IPS-18c (cell line): ENCODE measurements around the gene NPAS1.
"Not testable (repeated sequence)": the region's sequence is repeated elsewhere in the genome, so short reads cannot be mapped to it uniquely, and the experiment has no call there.

ENCODE experiments used
- H3K4me3 ChIP-seq: 2 replicates; pipeline ENCODE4 v1.7.0; 2013; ENCODE audit warnings: low read depth, mild to moderate bottlenecking, low read length, moderate library complexity; ENCODE audit not compliant: insufficient read depth
- H3K9me3 ChIP-seq: one replicate; pipeline ENCODE4 v1.6.1; 2013; ENCODE audit warnings: mild to moderate bottlenecking, low read length, moderate library complexity; ENCODE audit not compliant: control insufficient read depth, insufficient read depth

The NPAS1 gene

DNA sequence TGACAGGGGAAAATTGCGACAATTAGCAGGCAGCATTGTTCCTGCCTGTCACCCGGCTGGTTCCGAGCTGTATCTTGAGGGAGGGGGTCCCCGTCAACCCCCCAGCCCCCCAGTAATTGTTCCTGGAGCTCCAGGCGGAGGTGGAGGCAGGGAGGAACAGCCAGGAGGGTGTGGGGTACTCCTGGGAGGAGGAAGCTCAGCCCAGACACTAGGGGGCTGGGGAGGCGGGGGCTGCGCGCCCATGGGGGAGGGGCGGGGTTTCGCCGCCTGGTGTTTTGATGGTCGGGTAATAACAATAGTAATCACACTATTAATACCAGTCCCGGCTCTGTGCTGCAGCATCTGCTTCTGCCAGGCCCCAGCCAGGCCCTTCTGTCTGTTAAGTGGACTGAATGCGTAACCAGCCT is 8.6 kb downstream of the NPAS1 start:
- Histone ChIP-seq H3K4me3 (peak overlapping the region; percentile 31; the same call in 1 of the 2 replicates), H3K9me3 (no peaks in the 10 kb centered on the region)

DNA sequence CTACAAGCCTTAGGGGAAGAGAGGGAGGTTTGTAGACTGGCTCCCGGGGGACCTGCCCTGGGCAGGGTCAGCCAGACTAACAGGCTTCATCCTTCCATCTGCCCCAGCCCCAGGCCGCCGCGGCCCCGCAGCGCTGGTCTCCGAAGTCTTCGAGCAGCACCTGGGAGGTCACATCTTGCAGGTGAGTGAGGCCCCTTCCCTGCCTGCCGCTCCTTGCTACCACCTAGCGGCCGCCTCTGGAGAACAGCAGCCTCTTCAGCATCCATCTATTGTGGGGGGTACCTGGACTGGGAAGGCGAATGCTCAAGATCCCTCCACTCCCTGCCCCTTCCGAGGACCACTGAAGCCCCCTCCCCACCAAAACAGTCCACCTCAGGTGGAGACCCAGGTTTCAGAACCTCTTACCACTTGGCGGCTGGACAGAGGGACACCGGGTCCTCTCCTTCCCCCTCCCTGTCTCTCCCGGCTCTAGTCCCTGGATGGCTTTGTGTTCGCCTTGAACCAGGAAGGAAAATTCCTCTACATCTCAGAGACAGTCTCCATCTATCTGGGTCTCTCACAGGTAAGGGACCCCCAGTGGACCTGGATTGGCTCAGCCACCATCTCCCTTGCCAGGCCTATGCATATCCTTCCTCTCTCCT is 12.7 kb downstream of the NPAS1 start:
- H3K4me3 ChIP-seq = no peak overlapping the region

DNA sequence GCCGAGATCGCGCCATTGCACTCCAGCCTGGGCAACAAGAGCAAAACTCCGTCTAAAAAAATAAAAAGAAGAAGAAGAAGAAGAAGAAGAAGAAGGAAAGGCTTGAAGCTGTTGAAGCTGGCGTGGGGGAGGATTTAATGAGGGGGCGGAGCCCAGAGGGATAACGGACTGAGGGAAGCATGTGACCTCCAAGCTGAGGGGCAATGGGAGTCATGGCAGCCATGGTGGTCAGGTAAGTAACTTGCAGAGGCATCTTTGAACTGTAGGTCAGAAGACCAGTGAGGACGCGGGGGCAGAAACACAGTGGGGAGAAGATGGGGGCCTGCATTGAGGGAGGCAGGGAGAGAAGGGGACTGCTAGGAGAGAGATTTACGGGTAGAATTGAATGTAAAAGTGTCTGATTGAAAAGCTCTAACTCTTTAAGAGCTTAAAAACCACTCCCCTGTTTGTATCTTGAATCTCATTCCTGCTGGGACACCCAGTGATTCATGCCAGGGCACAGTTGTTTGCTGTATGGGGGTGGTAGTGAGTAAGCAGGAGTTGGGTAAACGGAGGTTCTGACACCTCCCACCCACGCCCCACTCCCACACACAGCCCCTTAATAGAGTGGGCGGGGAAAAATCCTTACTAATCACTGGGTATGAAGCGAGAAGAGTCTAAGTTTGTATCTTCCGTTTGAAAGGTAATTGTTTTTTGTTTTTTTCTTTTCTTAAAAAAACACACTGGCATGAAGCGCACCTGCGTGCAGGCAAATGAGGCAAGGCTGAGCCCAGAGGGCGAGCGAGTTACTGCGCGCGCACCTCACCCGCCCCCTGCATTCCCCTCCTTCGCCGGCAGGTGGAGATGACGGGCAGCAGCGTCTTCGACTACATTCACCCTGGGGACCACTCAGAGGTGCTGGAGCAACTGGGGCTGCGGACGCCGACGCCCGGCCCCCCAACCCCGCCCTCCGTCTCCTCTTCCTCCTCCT is 15.8 kb downstream of the NPAS1 start:
- H3K9me3 ChIP-seq = no peaks in the 10 kb centered on the region

More for the DNA sequence above, 12.7 kb downstream of the NPAS1 start:
- no peaks in the 10 kb centered on the region for H3K9me3 ChIP-seq

DNA sequence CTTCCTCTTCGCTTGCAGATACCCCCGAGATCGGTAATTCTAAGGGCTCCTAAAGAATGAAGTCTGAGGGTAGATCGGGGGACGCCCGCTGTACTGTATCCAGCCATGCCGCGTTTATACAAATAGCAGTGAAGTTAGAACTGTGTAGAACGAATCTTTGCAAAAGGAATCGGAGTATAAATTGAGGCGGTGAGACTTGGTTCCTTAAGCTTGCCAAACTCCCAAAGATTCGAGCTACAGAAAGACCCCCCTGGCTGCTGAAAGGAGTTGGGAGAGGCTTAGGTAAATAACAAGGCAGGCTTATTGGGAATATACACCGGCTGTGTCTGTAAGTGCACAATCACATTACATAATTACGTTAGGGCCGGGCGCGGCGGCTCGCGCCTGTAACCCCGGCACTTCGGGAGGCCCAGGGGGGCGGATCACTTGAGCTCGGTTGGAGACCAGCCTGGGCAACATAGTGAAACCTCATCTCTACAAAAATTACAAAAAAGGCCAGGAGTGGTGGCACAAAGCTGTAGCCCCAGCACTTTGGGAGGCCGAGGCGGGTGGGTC is 16.5 kb downstream of the NPAS1 start:
- Histone ChIP-seq H3K4me3 (peak overlapping the region; percentile 57), H3K9me3 (no peaks in the 10 kb centered on the region)

More for the DNA sequence above, 15.8 kb downstream of the NPAS1 start:
- peak overlapping the region; percentile 57 for H3K4me3 ChIP-seq

DNA sequence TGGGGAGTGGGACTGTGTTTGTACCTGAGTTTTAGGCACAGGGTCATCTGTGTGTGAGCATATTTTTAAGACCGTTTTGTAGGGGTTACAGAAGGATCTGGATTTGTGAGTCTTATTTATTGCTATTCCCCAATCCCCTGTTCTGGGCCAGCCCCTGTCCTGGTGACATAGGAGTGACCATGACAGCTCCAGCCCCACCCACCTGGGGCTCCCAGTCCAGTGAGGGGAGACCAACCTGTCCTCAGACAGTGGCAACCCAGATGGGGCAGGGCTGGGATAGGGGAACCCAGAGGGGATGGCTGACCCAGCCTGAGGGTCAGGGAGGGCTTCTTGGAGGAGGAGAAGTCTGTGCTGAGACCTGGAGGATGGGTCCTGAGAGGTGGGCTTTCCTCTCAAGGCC is 18.1 kb downstream of the NPAS1 start:
- Histone ChIP-seq H3K9me3 (no peaks in the 10 kb centered on the region), H3K4me3 (no peak overlapping the region)

DNA sequence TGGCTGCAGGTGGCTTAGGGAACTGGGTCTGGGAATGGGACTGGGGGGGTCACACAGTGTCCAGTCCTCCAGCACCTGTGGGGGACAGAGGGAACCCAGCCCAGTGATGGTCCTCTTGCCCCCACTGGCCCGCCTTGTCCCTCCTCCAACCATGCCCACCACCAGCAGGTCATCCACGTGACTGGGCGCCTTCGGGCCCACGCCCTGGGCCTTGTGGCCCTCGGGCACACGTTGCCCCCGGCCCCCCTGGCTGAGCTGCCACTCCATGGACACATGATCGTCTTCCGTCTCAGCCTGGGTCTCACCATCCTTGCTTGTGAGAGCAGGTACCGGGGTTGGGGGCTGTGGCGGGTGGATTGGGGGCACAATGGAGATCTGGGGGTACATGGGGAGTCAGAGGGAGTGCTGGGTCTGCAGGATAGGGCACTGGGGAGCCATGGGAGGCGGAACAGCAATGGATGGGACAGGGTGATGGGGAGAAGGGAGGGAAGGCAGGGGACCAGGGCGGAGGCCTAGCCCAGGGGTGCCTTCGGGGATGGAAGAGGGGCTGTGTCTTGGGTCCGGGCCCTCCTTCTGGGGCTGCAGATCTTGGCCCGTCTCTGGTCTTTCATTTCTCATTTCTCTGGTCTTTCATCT is 19.7 kb downstream of the NPAS1 start:
- H3K9me3 ChIP-seq = no peaks in the 10 kb centered on the region

DNA sequence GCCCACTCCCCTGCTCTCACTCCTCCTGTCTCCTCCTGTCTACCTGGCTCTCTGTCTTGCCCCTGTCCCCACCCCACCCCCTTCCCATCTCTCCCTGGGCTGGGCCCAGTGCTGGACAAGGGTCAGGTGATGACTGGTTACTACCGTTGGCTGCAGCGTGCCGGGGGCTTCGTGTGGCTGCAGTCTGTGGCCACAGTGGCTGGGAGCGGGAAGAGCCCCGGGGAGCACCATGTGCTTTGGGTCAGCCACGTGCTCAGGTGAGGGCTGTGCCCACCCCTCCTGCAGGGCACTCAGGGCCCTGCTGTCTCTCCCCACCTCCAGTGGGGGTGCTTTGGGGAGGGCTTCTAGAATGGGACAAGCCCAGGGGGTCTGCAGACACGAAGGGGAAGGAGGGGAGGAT is 21.2 kb downstream of the NPAS1 start:
- no peaks in the 10 kb centered on the region for H3K9me3 ChIP-seq
- H3K4me3 ChIP-seq = no peak overlapping the region

More for the DNA sequence above, 19.7 kb downstream of the NPAS1 start:
- H3K4me3 ChIP-seq = no peak overlapping the region

DNA sequence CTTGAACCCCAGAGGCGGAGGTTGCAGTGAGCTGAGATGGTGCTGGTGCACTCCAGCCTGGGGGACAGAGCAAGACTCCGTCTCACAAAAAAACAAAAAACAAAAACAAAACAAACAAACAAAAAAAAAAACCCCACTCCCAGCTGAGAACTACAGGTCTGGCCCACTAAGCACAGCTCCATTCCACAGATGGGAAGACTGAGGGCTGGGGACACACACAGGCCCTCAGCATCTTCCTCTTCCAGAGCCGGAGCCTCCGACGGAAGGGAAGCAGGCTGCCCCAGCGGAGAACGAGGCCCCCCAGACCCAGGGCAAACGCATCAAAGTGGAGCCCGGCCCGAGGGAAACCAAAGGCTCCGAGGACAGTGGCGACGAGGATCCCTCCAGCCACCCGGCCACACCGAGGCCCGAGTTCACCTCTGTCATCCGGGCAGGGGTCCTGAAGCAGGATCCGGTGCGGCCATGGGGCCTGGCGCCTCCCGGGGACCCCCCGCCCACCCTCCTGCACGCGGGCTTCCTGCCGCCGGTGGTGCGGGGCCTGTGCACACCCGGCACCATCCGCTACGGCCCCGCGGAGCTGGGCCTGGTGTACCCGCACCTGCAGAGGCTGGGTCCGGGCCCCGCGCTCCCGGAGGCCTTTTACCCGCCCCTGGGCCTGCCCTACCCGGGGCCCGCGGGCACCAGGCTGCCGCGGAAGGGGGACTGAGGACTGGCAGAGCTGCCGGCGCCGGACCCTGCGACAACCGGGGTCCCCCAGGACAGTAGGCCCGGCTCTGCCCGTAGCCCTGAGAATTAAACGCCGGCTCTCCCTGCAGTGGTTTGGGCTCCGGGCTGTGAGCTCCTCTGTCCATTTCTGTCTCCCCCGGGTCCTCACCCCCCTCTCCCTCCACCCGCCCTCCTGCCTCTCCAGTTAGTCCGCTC is 25.6 kb downstream of the NPAS1 start:
- Histone ChIP-seq H3K9me3 (no peaks in the 10 kb centered on the region), H3K4me3 (no peak overlapping the region)

DNA sequence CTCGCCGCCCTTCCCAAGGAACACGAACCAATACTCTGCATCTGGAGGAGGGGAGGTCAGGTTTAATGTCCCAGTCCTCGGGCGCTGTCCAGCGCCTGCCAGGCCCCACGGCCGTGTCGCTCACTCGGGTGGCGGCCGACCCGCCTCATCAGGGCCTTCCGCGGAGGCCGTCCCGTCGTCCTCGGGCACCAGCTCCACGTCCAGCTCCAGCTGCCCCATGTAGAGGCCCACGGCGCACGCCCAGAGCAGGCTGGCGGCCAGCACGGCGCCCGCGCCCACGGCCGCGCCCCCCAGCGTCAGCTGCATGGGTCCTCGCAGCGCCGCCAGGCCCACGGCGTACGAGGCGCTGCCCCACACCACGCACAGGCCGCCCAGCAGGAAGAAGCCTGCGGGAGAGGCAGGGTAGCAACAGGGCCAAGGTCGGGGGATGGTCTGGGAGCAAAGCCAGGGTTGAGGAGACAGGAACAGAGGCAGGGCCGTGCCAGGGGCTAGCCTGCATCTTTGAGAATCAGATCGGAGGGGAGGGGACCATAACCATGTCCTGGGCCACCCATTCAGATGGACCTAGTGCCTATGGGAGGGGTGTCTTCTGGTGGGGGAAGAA is 26.3 kb downstream of the NPAS1 start:
- H3K9me3 ChIP-seq = no peaks in the 10 kb centered on the region
- H3K4me3 ChIP-seq = no peak overlapping the region

DNA sequence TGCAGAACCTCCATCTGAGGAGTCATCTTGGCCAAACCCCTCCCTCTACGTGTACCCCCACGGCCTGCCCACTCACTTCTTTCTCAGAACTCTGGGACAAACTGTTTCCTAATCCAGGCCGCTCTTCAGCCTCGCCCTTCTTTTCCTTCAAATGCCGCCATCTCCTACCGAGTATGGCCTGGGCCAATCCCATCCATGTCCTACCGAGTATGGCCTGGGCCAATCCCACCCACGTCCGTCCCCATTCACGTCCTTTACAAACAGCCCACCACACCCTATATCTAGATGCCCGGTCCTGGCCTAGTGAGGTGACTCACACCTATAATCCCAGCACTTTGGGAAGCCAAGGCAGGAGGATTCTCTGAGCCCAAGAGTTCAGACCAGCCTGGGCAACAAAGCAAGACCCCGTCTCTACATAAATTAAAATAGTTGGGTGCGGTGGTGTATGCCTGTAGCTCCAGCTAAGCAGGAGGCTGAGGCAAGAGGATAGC is 27.7 kb downstream of the NPAS1 start:
- Histone ChIP-seq H3K9me3 (no peaks in the 10 kb centered on the region), H3K4me3 (peak overlapping the region; percentile 88)

DNA sequence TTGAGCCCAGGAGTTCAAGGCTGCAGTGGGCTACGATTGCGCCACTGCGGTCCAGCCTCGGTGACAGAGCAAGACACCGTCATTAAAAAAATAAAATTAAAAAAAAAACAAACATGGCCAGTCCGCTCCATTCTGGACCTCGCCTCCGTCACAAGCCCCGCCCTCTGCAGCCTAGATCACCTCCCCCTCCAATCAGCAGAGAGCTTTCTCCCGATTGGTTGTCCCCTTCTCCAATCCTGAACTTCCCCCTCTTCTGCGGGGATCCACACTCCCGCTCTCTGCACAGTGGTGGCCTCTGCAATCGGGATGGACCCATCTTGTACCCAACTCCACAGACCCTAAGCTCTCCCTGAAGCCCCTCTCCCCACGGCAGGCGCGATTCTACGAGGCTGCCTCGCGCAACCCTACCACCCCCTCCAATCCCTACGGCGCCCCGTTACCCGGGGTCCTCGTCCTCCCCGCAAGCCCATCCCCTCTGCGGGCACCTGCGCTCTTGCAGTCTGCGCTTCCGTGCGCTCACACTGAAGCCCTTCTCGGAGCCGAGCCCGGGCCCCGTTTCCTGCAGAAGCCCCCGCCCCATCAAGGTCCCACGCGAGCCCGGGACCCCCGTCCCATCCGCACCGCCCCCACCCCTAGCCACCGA is 28.2 kb downstream of the NPAS1 start:
- H3K4me3 ChIP-seq = peak overlapping the region; percentile 88
- H3K9me3 ChIP-seq = no peaks in the 10 kb centered on the region

DNA sequence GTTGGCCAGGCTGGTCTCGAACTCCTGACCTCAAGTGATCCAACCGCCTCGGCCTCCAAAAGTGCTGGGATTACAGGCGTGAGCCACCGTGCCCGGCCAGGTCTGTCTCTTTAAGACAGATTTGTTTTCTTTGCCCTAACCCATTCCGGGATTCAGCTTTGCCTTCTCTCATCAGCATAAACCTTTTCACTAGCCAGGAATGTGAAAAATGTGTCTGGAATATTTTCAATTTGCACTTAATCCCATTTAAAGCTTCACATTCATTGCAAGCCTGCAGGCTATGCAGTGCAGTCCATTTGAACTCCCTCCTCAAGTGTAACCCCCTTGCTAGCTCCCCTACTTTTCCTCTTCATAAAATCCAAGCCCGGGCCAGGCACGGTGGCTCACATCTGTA is 29.7 kb downstream of the NPAS1 start:
- H3K4me3 ChIP-seq = peak overlapping the region; percentile 22; the same call in 1 of the 2 replicates
- no peaks in the 10 kb centered on the region for H3K9me3 ChIP-seq

DNA sequence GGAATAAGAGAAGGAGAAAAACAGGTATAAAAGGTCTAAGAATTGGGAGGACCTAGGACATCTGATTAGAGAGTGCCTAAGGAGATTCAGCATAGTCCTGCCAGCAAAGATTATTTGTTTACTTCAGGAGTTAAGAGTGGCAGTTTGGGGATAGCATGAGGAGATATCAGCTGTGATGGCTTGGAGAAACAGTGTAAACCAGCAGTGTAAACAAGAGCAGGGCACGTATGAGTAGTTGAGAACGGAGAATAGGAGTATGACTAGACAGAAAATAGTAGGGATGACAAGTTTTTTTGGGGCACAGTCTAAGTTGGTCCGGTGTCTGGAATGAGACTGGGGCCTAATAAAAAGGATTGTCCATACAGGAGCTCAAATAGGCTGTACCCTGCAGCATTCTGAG is 30.9 kb downstream of the NPAS1 start:
- not testable (repeated sequence) for H3K9me3 ChIP-seq, H3K4me3 ChIP-seq

DNA sequence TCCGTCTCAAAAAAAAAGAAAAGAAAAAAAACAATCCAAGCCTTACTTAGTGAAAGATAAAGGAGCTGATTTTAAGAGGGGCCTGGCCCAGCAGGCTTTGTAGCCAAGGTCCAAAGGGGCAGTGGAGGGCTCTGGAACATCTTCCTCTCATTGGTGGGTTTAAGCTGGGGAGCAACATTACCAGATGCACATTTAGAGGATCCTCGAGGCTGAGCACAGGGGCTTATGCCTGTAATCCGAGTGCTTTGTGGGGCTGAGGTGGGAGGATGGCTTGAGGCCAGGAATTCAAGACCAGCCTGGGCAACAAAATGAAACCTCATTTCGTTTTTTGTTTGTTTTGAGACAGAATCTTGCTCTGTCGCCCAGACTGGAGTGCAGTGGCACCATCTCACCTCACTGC is 36.8 kb downstream of the NPAS1 start:
- Histone ChIP-seq H3K4me3 (no peak overlapping the region), H3K9me3 (no peaks in the 10 kb centered on the region)

DNA sequence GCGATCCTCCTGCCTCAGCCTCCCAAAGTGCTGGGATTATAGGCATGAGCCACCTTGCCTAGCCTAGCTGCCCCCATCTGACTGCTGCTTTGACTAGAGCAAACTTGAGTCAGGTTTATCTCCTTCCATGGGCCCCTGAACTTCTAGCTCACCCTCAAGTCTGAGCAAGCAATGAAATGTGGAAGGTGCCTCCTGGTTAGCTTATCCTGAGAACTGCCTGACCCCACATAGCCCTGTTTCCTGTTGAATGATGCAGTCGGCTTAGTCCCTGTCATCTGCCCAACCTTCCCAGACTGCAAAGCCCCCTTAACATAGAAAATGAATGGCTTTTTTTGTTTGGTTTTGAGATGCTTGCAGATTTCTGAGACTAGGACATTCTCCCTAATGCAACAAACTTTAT is 37.7 kb downstream of the NPAS1 start:
- no peak overlapping the region for H3K4me3 ChIP-seq
- no peaks in the 10 kb centered on the region for H3K9me3 ChIP-seq

DNA sequence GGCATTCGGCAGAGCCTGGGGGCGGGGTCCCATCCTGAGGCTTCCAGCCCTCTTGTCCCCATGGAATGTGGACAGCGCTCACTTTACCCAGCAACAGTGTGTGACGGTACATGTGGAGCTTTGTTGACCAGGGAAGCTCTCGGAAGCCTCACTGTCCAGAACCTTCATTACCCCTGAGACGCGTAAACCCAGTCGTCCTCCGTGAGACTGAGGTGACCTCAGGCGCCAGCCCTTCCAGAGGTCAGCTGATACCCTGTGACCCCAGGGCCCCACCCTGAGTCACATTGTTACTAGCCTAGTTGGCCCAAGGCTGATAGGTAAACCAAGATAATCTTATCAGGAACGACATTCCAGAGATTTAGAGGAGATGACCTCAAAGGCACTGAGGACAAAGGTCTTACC is 39.0 kb downstream of the NPAS1 start:
- no peak overlapping the region for H3K4me3 ChIP-seq
- no peaks in the 10 kb centered on the region for H3K9me3 ChIP-seq
